DND-41 (cell line): Measurements from ENCODE around the gene ADAMTS3.

ENCODE experiments used
- ATAC-seq: fragments of 200-7000 bp; cut with Tn5 transposase; 3 replicates; pipeline ENCODE4 v1.9.1; 2021; ENCODE audit warnings: low read depth; ENCODE audit not compliant: insufficient read depth
- DNase-seq: peaks from one replicate; pipeline ENCODE4 v3.0.0-alpha.2; 2020
- H2AFZ ChIP-seq: 2 replicates; pipeline ENCODE4 v1.6.0; 2012; ENCODE audit warnings: low read depth, low read length
- H3K27ac ChIP-seq: 2 replicates; pipeline ENCODE4 v1.5.1; 2012; ENCODE audit warnings: low read length, inconsistent platforms
- H3K27me3 ChIP-seq: fragments of 200-600 bp; sonication (generic); 2 replicates; pipeline ENCODE4 v1.6.0; 2012; ENCODE audit warnings: low read length, mild to moderate bottlenecking, inconsistent platforms; ENCODE audit not compliant: insufficient read depth, poor library complexity
- H3K36me3 ChIP-seq: 2 replicates; pipeline ENCODE4 v1.5.1; 2012; ENCODE audit warnings: low read length, inconsistent platforms; ENCODE audit not compliant: insufficient read depth
- H3K4me1 ChIP-seq: 2 replicates; pipeline ENCODE4 v1.5.1; 2012; ENCODE audit warnings: mild to moderate bottlenecking, low read length; ENCODE audit not compliant: insufficient read depth
- H3K4me2 ChIP-seq: 2 replicates; pipeline ENCODE4 v1.6.0; 2012; ENCODE audit warnings: mild to moderate bottlenecking, moderate library complexity, low read length, inconsistent platforms; ENCODE audit not compliant: insufficient read depth
- H3K4me3 ChIP-seq, 2 experiments: fragments of 200-600 bp in 1 of 2; shearing (Covaris generic) in 1 of 2; 2 replicates each; pipeline ENCODE4 v1.5.1; 2012 to 2016; ENCODE audit warnings: inconsistent platforms in 2 of 2, low read length in 2 of 2, mild to moderate bottlenecking in 2 of 2, low read depth in 1 of 2, moderate library complexity in 1 of 2
- H3K79me2 ChIP-seq: 2 replicates; pipeline ENCODE4 v1.6.0; 2012; ENCODE audit warnings: low read length, inconsistent platforms; ENCODE audit not compliant: insufficient read depth
- H3K9ac ChIP-seq: 2 replicates; pipeline ENCODE4 v1.6.0; 2012; ENCODE audit warnings: low read depth, mild to moderate bottlenecking, inconsistent platforms, low read length, moderate library complexity
- H3K9me3 ChIP-seq: 2 replicates; pipeline ENCODE4 v1.5.1; 2012; ENCODE audit warnings: low read length, moderate library complexity, mild to moderate bottlenecking, inconsistent platforms; ENCODE audit not compliant: insufficient read depth, severe bottlenecking
- H4K20me1 ChIP-seq: 2 replicates; pipeline ENCODE4 v1.6.0; 2012; ENCODE audit warnings: low read length; ENCODE audit not compliant: insufficient read depth
- EZH2 ChIP-seq: IDR thresholded peaks from 3 replicates; pipeline ENCODE4 v1.6.1; 2012; ENCODE audit warnings: borderline replicate concordance, low read depth, mild to moderate bottlenecking, moderate library complexity, low read length, inconsistent platforms; ENCODE audit not compliant: severe bottlenecking
- TF ChIP-seq, protein P1 (sequence below): IDR thresholded peaks from 2 replicates; pipeline ENCODE4 v1.5.1; 2012; ENCODE audit warnings: borderline replicate concordance, low read length, moderate library complexity, mild to moderate bottlenecking; ENCODE audit not compliant: poor library complexity, severe bottlenecking; ENCODE audit errors: extremely low read depth

Gene ADAMTS3

DNA sequence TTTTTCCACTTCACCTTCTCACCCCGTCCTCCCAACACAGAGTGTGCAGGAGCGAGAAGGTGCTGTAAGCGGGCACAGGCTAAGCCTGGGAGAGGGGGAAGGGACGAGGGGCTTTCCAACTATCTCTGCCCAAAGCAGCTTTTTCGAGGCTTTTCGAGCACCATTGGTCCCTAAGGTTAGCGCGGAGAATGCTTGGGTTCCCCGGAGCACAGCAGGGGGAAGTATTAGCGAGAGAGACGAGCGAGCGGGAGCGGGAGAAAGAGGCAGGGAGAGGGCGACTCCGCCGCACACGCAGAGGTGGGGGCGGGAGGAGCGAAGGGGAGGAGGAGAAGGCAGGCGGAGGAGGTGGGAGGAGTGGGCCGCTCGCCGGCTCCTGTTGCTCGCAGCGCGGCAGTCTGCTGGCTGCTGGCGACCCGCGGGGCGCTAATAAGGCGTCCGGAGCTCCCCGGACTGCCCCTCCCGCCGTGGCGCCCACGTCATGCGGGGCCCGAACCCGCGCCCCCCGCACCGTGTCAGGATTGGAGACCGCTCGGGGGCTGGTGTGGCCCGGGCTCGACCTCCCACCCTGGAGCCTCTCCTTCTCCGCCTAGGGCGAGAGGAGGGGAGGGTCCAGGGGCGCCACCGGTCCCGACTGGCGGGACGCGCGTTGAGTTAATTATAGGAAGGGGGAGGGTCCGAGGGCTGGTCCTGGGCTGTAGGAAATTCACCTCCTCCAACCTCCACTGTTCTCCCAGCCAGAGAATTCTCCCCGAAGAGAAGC lies at the start of gene ADAMTS3:
Gene ADAMTS3, minus strand, starts transcription at position 263 of the 760 bp plus-strand sequence. CDS start 459 bp downstream, outside the sequence.
- Histone ChIP-seq H3K4me1 (no peaks in the 10 kb centered on the region; the same call in 1 of the 2 replicates), H4K20me1 (no peaks in the 10 kb centered on the region), H3K27ac (no peak within 1 kb of the TSS), H3K27me3 (peaks cover 22% of the 10 kb centered on the region), H3K4me2 (no peak within 1 kb of the TSS), H3K9ac (no peak within 1 kb of the TSS), H3K36me3 (no peaks in the 10 kb centered on the region), H3K9me3 (no peaks in the 10 kb centered on the region), H3K4me3 (no peak within 1 kb of the TSS), H2AFZ (peak within 1 kb of the TSS; percentile 50; the same call in 1 of the 2 replicates), H3K79me2 (no peaks in the 10 kb centered on the region)
- DNase-seq (peak; percentile 12), ATAC-seq (peak; percentile 84)
- TF ChIP-seq, protein P1, sequence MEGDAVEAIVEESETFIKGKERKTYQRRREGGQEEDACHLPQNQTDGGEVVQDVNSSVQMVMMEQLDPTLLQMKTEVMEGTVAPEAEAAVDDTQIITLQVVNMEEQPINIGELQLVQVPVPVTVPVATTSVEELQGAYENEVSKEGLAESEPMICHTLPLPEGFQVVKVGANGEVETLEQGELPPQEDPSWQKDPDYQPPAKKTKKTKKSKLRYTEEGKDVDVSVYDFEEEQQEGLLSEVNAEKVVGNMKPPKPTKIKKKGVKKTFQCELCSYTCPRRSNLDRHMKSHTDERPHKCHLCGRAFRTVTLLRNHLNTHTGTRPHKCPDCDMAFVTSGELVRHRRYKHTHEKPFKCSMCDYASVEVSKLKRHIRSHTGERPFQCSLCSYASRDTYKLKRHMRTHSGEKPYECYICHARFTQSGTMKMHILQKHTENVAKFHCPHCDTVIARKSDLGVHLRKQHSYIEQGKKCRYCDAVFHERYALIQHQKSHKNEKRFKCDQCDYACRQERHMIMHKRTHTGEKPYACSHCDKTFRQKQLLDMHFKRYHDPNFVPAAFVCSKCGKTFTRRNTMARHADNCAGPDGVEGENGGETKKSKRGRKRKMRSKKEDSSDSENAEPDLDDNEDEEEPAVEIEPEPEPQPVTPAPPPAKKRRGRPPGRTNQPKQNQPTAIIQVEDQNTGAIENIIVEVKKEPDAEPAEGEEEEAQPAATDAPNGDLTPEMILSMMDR: no peak
- TF ChIP-seq EZH2: no peak

DNA sequence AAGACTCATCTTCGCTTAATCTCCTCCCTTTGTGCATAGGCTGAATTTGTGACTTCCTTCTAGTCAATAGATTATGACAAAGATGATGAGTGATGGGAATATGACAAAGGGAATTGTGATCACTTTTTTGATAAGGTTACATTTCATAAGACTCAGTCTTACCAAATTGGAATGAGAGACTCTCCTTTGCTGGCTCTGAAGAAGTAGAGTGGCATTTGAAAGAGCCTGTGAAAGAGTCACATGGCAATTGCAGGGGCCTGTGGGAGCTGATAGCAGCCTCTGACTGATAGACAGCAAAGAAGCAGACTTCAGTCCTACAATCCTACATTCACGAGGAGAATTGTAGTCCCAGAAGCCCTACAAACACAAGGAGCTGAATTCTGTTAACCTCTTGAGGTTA lies 44.9 kb upstream of the ADAMTS3 start:
- Histone ChIP-seq H3K9me3 (no peaks in the 10 kb centered on the region), H4K20me1 (no peaks in the 10 kb centered on the region), H3K9ac (no peak overlapping the region), H2AFZ (no peak overlapping the region), H3K4me3 (no peak overlapping the region), H3K79me2 (no peaks in the 10 kb centered on the region), H3K27ac (no peak overlapping the region), H3K27me3 (no peaks in the 10 kb centered on the region), H3K4me1 (no peaks in the 10 kb centered on the region), H3K36me3 (no peaks in the 10 kb centered on the region), H3K4me2 (no peak overlapping the region)
- DNase-seq (no peak), ATAC-seq (no peak)
- TF ChIP-seq EZH2: no peak
- TF ChIP-seq, protein P1: no peak

DNA sequence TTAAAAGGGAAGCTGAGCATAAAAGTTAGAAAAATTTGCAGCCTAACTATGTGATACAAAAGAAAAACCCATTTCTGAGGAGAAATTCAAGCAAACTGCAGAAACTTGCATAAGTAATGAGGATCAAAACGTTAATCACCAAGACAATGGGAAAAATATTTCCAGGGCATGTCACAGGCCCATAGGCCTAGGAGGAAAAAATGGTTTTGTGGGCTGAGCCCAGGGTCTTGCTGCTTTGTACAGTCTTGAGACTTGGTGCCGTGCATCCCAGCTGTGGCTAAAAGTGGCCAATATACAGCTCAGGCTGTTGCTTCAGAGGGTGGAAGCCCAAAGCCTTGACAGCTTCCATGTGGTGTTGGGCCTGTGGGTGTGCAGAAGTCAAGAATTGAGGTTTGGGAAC lies 37.7 kb upstream of the ADAMTS3 start:
- H3K4me1 ChIP-seq: no peaks in the 10 kb centered on the region
- H3K9me3 ChIP-seq: no peaks in the 10 kb centered on the region
- no peak overlapping the region for H3K4me2 ChIP-seq
- no peaks in the 10 kb centered on the region for H4K20me1 ChIP-seq
- H3K27me3 ChIP-seq: no peaks in the 10 kb centered on the region
- H3K36me3 ChIP-seq: no peaks in the 10 kb centered on the region
- TF ChIP-seq, protein P1: no peak
- no peak for TF ChIP-seq EZH2
- H3K27ac ChIP-seq: no peak overlapping the region
- no peak overlapping the region for H3K9ac ChIP-seq
- H3K4me3 ChIP-seq: no peak overlapping the region
- DNase-seq (no peak), ATAC-seq (no peak)
- H2AFZ ChIP-seq: no peak overlapping the region
- no peaks in the 10 kb centered on the region for H3K79me2 ChIP-seq
